ENCODE measurements around the gene TBC1D10A.

DNA sequence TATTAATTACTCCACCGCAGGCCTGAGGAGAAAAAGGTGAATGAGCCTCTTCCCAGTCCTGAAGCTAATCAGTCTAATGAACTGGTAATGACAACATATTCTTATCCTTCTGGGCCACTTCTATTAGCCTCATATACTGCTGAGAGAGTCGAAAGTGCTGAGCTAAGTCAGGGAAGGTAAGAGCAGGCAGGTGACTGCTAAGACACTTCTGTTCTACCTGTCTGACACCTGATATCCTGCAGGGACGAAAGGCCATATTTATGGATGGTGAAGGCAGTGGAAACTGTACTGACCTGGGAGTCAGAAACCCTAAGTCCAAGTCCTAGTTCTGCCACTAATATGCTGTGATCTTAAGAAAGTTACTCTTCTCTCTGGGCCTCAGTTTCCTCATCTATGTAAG lies 3.5 kb downstream of the TBC1D10A start:
- TF ChIP-seq, protein P1, sequence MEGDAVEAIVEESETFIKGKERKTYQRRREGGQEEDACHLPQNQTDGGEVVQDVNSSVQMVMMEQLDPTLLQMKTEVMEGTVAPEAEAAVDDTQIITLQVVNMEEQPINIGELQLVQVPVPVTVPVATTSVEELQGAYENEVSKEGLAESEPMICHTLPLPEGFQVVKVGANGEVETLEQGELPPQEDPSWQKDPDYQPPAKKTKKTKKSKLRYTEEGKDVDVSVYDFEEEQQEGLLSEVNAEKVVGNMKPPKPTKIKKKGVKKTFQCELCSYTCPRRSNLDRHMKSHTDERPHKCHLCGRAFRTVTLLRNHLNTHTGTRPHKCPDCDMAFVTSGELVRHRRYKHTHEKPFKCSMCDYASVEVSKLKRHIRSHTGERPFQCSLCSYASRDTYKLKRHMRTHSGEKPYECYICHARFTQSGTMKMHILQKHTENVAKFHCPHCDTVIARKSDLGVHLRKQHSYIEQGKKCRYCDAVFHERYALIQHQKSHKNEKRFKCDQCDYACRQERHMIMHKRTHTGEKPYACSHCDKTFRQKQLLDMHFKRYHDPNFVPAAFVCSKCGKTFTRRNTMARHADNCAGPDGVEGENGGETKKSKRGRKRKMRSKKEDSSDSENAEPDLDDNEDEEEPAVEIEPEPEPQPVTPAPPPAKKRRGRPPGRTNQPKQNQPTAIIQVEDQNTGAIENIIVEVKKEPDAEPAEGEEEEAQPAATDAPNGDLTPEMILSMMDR (IDR thresholded peaks at IDR 0.05) = no peak
- no peak for TF ChIP-seq POLR2A (IDR thresholded peaks at IDR 0.05)
